Panc1 (cell line): Measurements from ENCODE around the gene DENND2A. TPM values are rescaled to one million over a fixed set of nuclear protein-coding genes. Genes with fewer than 3 reads are reported as not detected.

Experiments used
- ATAC-seq: fragments of 200-7000 bp; cut with Tn5 transposase; 2 replicates; pipeline ENCODE4 v1.9.1; 2020; ENCODE audit warnings: mild to moderate bottlenecking, moderate library complexity
- BruUV-seq: library from RNA; stranded (reverse); fragments of 400-500 nt; replicated peaks from 2 replicates; lab custom pipeline; 2021; lab: Mats Ljungman, UMichigan
- CTCF ChIA-PET: fragments of 300-600 bp; sonication (Branson Sonifier 250); formaldehyde crosslinking; loops from one replicate; lab custom pipeline; 2022; ENCODE audit warnings: antibody characterized with exemption; lab: Charles Lee
- POLR2A ChIA-PET: fragments of 300-600 bp; sonication (Branson Sonifier 250); formaldehyde crosslinking; loops from one replicate; lab custom pipeline; 2022; ENCODE audit warnings: antibody characterized with exemption; lab: Charles Lee
- DNase-seq: peaks from one replicate; pipeline ENCODE4 v3.0.0-alpha.2; 2010; ENCODE audit warnings: low read depth, low spot score
- H3K27ac ChIP-seq: 2 replicates; pipeline ENCODE4 v1.5.1; 2011; ENCODE audit warnings: mild to moderate bottlenecking, low read length, inconsistent platforms
- H3K27me3 ChIP-seq: fragments of 200-500 bp; sonication (Bioruptor generic); 2 replicates; pipeline ENCODE4 v1.6.0; 2014; ENCODE audit warnings: low read length, inconsistent platforms; ENCODE audit not compliant: control insufficient read depth, insufficient read depth
- H3K36me3 ChIP-seq: fragments of 200-500 bp; sonication (Bioruptor generic); 2 replicates; pipeline ENCODE4 v1.5.1; 2014; ENCODE audit warnings: inconsistent platforms, mild to moderate bottlenecking, low read length, moderate library complexity; ENCODE audit not compliant: control insufficient read depth, insufficient read depth
- H3K4me1 ChIP-seq: 2 replicates; pipeline ENCODE4 v1.5.1; 2011; ENCODE audit warnings: inconsistent platforms, mild to moderate bottlenecking, low read length, moderate library complexity; ENCODE audit not compliant: control insufficient read depth, insufficient read depth
- H3K4me3 ChIP-seq, 2 experiments: 2 replicates each; pipeline ENCODE4 v1.5.1; 2011 to 2012; ENCODE audit warnings: low read depth in 2 of 2, low read length in 2 of 2, mild to moderate bottlenecking in 2 of 2, inconsistent platforms in 1 of 2, moderate library complexity in 1 of 2
- H3K9me3 ChIP-seq: fragments of 200-500 bp; sonication (Bioruptor generic); 2 replicates; pipeline ENCODE4 v1.5.1; 2014; ENCODE audit warnings: low read depth, mild to moderate bottlenecking, inconsistent platforms, low read length, moderate library complexity; ENCODE audit not compliant: control insufficient read depth, insufficient read depth
- CTCF ChIP-seq: fragments of 450-650 bp; IDR thresholded peaks from 2 replicates; pipeline ENCODE4 v1.5.1; 2017; ENCODE audit warnings: mild to moderate bottlenecking
- POLR2AphosphoS5 ChIP-seq: IDR thresholded peaks from 2 replicates; pipeline ENCODE4 v1.6.1; 2012; ENCODE audit warnings: mild to moderate bottlenecking, low read depth, low read length, moderate library complexity
- REST ChIP-seq, 2 experiments: IDR thresholded peaks; 2 replicates each; pipeline ENCODE4 v1.6.1; 2011 to 2012; ENCODE audit warnings: low read depth in 2 of 2, control low read depth in 1 of 2, low read length in 1 of 2, mild to moderate bottlenecking in 1 of 2, moderate library complexity in 1 of 2; ENCODE audit not compliant: insufficient read depth in 1 of 2
- SIN3A ChIP-seq: IDR thresholded peaks from 2 replicates; pipeline ENCODE4 v1.6.1; 2012; ENCODE audit warnings: low read depth, mild to moderate bottlenecking, low read length, moderate library complexity, borderline replicate concordance; ENCODE audit not compliant: insufficient read depth
- TCF7L2 ChIP-seq: IDR thresholded peaks from 2 replicates; pipeline ENCODE4 v1.6.1; 2011; ENCODE audit warnings: mild to moderate bottlenecking, low read depth, low read length, inconsistent platforms
- in situ Hi-C: cut with HindIII; loops from 2 replicates; pipeline ENCODE4 v1.10.0; 2016; ENCODE audit warnings: low sequenced_read_pairs, low pct_unique_long_range_greater_than_20kb
- intact Hi-C: fragments of 100-400 bp; cut with micrococcal nuclease; formaldehyde crosslinking; loops from one replicate; pipeline ENCODE4 v1.10.0; 2022; ENCODE audit not compliant: unreplicated experiment
- total RNA-seq: library from RNA; stranded (reverse); gene quantifications from one replicate; pipeline ENCODE4 v1.2.1, GENCODE V29; 2021; ENCODE audit not compliant: unreplicated experiment

The DENND2A gene
- total RNA-seq, 1 experiment from 2014 or later: 1.4 TPM

GRCh38 chr7:140478246-140479061 lies 162.2 kb downstream of the DENND2A start:
- BruUV-seq: no TSS peak
- Histone ChIP-seq H3K36me3 (no peaks in the 10 kb centered on the region; the same call in 1 of the 2 replicates), H3K9me3 (no peaks in the 10 kb centered on the region), H3K4me3 (peak overlapping the region; percentile 69 to 82), H3K4me1 (0 out of 2 replicates have a peak, but pooled peaks cover 10% of the 10 kb centered on the region), H3K27ac (peak overlapping the region; percentile 84), H3K27me3 (no peaks in the 10 kb centered on the region)
- ChIA-PET POLR2A (interaction anchor here (0.6 kb wide), 1 partner anchor 60 kb away, joined by 7 read pairs; no protein-coding TSS in a partner anchor), CTCF (interaction anchor here (0.6 kb wide), 1 partner anchor 446 kb away, joined by 7 read pairs; the partner anchor contains the start of gene BRAF)
- intact Hi-C loops (no loop called here), in situ Hi-C loops (no loop called here)
- DNase-seq (no peak), ATAC-seq (peak; percentile 67)
- TF ChIP-seq POLR2AphosphoS5: no peak
- TF ChIP-seq TCF7L2: no peak
- no peak for TF ChIP-seq SIN3A
- TF ChIP-seq CTCF: no peak
- TF ChIP-seq REST (IDR thresholded peaks at IDR 0.05; ENCODE audit: insufficient read depth in 1 of 2, low read depth in 2 of 2, low read length in 1 of 2): no peak

DNA sequence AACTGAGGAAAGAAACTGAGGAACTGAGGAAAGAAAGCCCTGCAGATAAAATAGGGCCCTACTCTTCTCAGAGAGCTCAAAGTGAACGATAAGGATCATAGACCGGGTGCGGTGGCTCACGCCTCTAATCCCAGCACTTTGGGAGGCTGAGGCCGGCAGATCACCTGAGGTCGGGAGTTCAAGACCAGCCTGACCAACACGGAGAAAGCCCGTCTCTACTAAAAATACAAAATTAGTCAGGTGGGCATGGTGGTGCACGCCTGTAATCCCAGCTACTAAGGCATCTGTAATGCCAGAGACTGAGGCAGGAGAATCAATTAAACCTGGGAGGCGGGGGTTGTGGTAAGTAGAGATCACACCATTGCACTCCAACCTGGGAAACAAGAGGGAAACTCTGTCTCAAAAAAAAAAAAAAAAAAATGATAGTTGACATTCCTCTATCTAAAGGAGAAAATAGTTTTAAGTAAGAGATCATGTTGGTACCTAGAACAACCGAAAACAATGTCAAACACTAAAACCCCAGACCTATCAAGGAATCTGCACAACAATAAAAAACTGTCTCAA lies 163.8 kb downstream of the DENND2A start:
- BruUV-seq: no TSS peak
- POLR2A ChIA-PET: interaction anchor here (0.6 kb wide), 1 partner anchor 79 kb away, joined by 5 read pairs; no protein-coding TSS in a partner anchor
- CTCF ChIA-PET: interaction anchor here (0.5 to 1.0 kb wide), 5 partner anchors 17 to 1443 kb away, joined by 3 to 10 read pairs (median 4); no protein-coding TSS in a partner anchor
- H3K27me3 ChIP-seq: no peaks in the 10 kb centered on the region
- ATAC-seq (no peak), DNase-seq (no peak)
- intact Hi-C loops (no loop called here), in situ Hi-C loops (no loop called here)
- H3K36me3 ChIP-seq: no peaks in the 10 kb centered on the region; the same call in 1 of the 2 replicates
- TF ChIP-seq REST (IDR thresholded peaks at IDR 0.05; ENCODE audit: insufficient read depth in 1 of 2, low read depth in 2 of 2, low read length in 1 of 2) (no peak), TCF7L2 (no peak), POLR2AphosphoS5 (no peak), SIN3A (no peak), CTCF (no peak)
- H3K4me3 ChIP-seq: peak overlapping the region; percentile 69 to 82; a peak in 3 of 4 replicates
- H3K27ac ChIP-seq: no peak overlapping the region
- H3K4me1 ChIP-seq: 0 out of 2 replicates have a peak, but pooled peaks cover 10% of the 10 kb centered on the region
- H3K9me3 ChIP-seq: no peaks in the 10 kb centered on the region
